ENCODE measurements around the gene ABCB8. TPM values are rescaled to one million over a fixed set of nuclear protein-coding genes. Genes with fewer than 3 reads are reported as not detected.

The ABCB8 gene
- total and polyA plus RNA-seq, 2 donors (not counting 1 experiment from before 2014, with no cell fraction given), result 41.4 to 69.7 TPM

- ChIA-PET CTCF (no interaction called here), POLR2A (no interaction called here)
- Histone ChIP-seq H2AFZ (ENCODE audit: insufficient read depth, low read depth, low read length, poor library complexity, severe bottlenecking) (no peak overlapping the region), H3K36me3 (replicated peaks in 1 of 2; ENCODE audit: control extremely low read depth in 1 of 2, control insufficient read depth in 1 of 2, extremely low read depth in 1 of 2, insufficient read depth in 2 of 2, low read length in 1 of 2) (no peaks in the 10 kb centered on the region), H3K9me3 (ENCODE audit: control extremely low read depth in 1 of 3, control insufficient read depth in 2 of 3, insufficient read depth in 1 of 3, low read length in 2 of 3) (peaks cover 0 to 15% (median 0%) of the 10 kb centered on the region in 3 donors), H4K20me1 (ENCODE audit: control insufficient read depth, insufficient read depth, low read length, poor library complexity, severe bottlenecking) (no peaks in the 10 kb centered on the region), H3K9ac (ENCODE audit: low read length) (no peak overlapping the region), H3K4me1 (ENCODE audit: control insufficient read depth in 2 of 2, insufficient read depth in 2 of 2, low read length in 2 of 2) (peaks cover 17 to 18% of the 10 kb centered on the region in 2 donors), H3K27ac (ENCODE audit: low read length in 2 of 2) (no peak overlapping the region), H3K27me3 (replicated peaks in 1 of 4; ENCODE audit: control extremely low read depth in 1 of 4, control insufficient read depth in 3 of 4, insufficient read depth in 4 of 4, low read length in 3 of 4) (peaks cover 0 to 59% (median 22%) of the 10 kb centered on the region in 4 experiments), H3K4me2 (replicated peaks; ENCODE audit: low read depth, low read length, poor library complexity, severe bottlenecking) (no peak overlapping the region), H3K79me2 (ENCODE audit: control insufficient read depth, insufficient read depth, low read length) (no peaks in the 10 kb centered on the region), H3K4me3 (ENCODE audit: control extremely low read depth in 1 of 5, extremely low read depth in 1 of 5, insufficient read depth in 1 of 5, low read depth in 2 of 5, low read length in 4 of 5) (no peak overlapping the region)
- TF ChIP-seq CTCF (IDR thresholded peaks at IDR 0.05), result no peak
- no peak for TF ChIP-seq EZH2 (IDR thresholded peaks at IDR 0.05; ENCODE audit: borderline replicate concordance, insufficient read depth, low read depth, low read length, poor library complexity, severe bottlenecking)
- Mint-ChIP-seq H3K27ac (no peak overlapping the region), H3K4me3 (no peak overlapping the region), H3K27me3 (peaks cover 58% of the 10 kb centered on the region), H3K9me3 (ENCODE audit: insufficient read depth) (no peaks in the 10 kb centered on the region), H3K4me1 (peaks cover 21% of the 10 kb centered on the region)
- 90% methylated on average over 5 of the region's 6 CpGs for WGBS (ENCODE audit: insufficient coverage)
- ATAC-seq (ENCODE audit: low read depth) (no peak), DNase-seq (no peak)
- intact Hi-C loops (cut with micrococcal nuclease), result loop anchor here (10.0 kb wide), 1 partner anchor 207 kb away; no protein-coding TSS in a partner anchor
Measured at GRCh38 chr7:150981644-150982043, 46.6 kb upstream of the ABCB8 start.

- Histone ChIP-seq H3K79me2 (ENCODE audit: control insufficient read depth, insufficient read depth, low read length) (no peaks in the 10 kb centered on the region), H2AFZ (ENCODE audit: insufficient read depth, low read depth, low read length, poor library complexity, severe bottlenecking) (no peak overlapping the region), H3K4me3 (ENCODE audit: control extremely low read depth in 1 of 5, extremely low read depth in 1 of 5, insufficient read depth in 1 of 5, low read depth in 2 of 5, low read length in 4 of 5) (no peak overlapping the region), H3K27me3 (replicated peaks in 1 of 4; ENCODE audit: control extremely low read depth in 1 of 4, control insufficient read depth in 3 of 4, insufficient read depth in 4 of 4, low read length in 3 of 4) (peaks cover 0 to 56% (median 16%) of the 10 kb centered on the region in 4 experiments), H3K36me3 (replicated peaks in 1 of 2; ENCODE audit: control extremely low read depth in 1 of 2, control insufficient read depth in 1 of 2, extremely low read depth in 1 of 2, insufficient read depth in 2 of 2, low read length in 1 of 2) (no peaks in the 10 kb centered on the region), H3K4me2 (replicated peaks; ENCODE audit: low read depth, low read length, poor library complexity, severe bottlenecking) (no peak overlapping the region), H3K9me3 (ENCODE audit: control extremely low read depth in 1 of 3, control insufficient read depth in 2 of 3, insufficient read depth in 1 of 3, low read length in 2 of 3) (peaks cover 0 to 9% (median 0%) of the 10 kb centered on the region in 3 donors), H3K4me1 (ENCODE audit: control insufficient read depth in 2 of 2, insufficient read depth in 2 of 2, low read length in 2 of 2) (peaks cover 10 to 11% of the 10 kb centered on the region in 2 donors), H3K9ac (ENCODE audit: low read length) (no peak overlapping the region), H3K27ac (ENCODE audit: low read length in 2 of 2) (no peak overlapping the region), H4K20me1 (ENCODE audit: control insufficient read depth, insufficient read depth, low read length, poor library complexity, severe bottlenecking) (no peaks in the 10 kb centered on the region)
- H3K9me3 Mint-ChIP-seq (ENCODE audit: insufficient read depth), result no peaks in the 10 kb centered on the region
- H3K27me3 Mint-ChIP-seq, result peaks cover 51% of the 10 kb centered on the region
- CTCF ChIA-PET, result no interaction called here
- H3K27ac Mint-ChIP-seq, result no peak overlapping the region
- ATAC-seq (ENCODE audit: low read depth) (no peak), DNase-seq (no peak)
- TF ChIP-seq CTCF (IDR thresholded peaks at IDR 0.05), result no peak
- no peak for TF ChIP-seq EZH2 (IDR thresholded peaks at IDR 0.05; ENCODE audit: borderline replicate concordance, insufficient read depth, low read depth, low read length, poor library complexity, severe bottlenecking)
- POLR2A ChIA-PET, result no interaction called here
- no peak overlapping the region for H3K4me3 Mint-ChIP-seq
- peaks cover 14% of the 10 kb centered on the region for H3K4me1 Mint-ChIP-seq
- intact Hi-C loops (cut with micrococcal nuclease), result loop anchor here (10.0 kb wide), 1 partner anchor 208 kb away; no protein-coding TSS in a partner anchor
- no CpG with 5 or more reads among the region's 3 CpGs for WGBS (ENCODE audit: insufficient coverage)
Measured at GRCh38 chr7:150982351-150982750, 45.9 kb upstream of the ABCB8 start.
